Limb (tissue), 2 donors: ENCODE data around the gene CTAGE6.
"Not testable (repeated sequence)": the region's sequence is repeated elsewhere in the genome, so short reads cannot be mapped to it uniquely, and the experiment has no call there.

ENCODE experiments used
- DNase-seq, 2 donors: peaks; one replicate each; pipeline ENCODE4 v3.0.0-alpha.2; 2016; ENCODE audit errors: extremely low spot score in 2 of 2

Gene CTAGE6, protein sequence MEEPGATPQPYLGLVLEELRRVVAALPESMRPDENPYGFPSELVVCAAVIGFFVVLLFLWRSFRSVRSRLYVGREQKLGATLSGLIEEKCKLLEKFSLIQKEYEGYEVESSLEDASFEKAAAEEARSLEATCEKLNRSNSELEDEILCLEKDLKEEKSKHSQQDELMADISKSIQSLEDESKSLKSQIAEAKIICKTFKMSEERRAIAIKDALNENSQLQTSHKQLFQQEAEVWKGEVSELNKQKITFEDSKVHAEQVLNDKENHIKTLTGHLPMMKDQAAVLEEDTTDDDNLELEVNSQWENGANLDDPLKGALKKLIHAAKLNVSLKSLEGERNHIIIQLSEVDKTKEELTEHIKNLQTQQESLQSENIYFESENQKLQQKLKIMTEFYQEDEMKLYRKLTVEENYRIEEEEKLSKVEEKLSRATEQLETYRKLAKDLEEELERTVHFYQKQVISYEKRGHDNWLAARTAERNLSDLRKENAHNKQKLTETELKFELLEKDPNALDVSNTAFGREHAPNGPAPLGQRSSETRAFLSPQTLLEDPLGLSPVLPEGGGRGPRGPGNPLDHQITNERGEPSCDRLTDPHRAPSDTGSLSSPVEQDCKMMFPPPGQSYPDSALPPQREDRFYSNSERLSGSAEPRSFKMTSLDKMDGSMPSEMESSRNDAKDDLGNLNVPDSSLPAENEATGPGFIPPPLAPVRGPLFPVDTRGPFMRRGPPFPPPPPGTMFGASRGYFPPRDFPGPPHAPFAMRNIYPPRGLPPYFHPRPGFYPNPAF

DNA sequence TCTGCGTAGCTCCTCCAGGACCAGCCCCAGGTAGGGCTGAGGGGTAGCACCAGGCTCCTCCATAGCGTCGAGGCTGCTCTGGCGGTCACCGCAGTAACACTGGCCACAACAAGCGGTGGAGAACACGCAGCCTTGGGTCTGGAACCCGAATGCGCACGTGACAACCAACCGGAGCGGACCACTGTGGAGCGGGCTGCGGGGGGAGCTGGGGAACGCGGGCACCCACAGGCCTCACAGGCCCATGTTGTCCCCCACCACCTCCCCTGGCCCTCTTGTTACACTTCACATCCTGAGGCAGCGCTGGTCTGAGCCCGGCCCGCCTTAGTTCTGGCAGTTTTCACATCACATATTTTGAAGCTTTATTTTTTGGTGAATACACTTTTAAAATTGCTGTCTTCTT is at the start of gene CTAGE6:
CTAGE6 (minus strand) TSS at position 101 of the 400 bp plus-strand sequence; CDS start at position 63, 38 bp downstream.
- not testable (repeated sequence) for DNase-seq

DNA sequence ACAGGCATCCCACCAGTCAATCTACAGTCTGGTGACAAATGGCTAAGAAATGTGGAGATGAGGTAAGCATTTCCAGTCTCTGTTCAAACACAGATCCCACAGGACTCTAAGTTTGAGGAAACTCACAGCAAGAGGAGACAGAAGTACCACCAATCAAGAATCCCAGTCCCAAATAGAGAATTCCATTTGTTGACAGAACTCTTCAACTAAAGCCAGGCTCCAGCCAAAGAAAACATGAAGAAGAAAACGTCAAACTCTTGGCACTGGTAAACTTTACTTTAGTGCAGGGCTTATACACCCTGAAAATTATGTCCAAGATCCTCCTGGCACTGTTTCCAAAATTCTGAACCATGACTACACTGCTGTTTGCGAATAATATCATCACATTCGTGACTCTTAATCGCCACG is 49.2 kb upstream of the CTAGE6 start:
- not testable (repeated sequence) for DNase-seq

DNA sequence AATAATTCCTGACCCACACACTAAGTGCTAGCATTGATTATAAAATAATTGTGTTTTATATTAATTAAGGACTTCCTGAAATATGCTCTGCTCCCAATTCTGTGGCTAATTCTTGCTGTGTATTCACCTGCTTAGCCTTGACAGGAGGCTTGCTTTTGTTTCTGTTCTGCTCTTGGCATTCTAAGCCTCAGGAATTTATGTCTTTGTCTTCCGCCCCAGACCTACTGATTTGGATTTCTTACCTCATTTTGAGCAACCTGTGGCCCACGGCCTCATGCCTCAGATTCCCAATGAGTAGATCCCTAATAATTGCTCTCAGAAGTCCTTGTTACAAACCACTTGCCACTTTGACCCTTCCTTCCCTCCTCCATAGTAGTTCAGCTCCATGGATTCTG is 40.4 kb upstream of the CTAGE6 start:
- not testable (repeated sequence) for DNase-seq

DNA sequence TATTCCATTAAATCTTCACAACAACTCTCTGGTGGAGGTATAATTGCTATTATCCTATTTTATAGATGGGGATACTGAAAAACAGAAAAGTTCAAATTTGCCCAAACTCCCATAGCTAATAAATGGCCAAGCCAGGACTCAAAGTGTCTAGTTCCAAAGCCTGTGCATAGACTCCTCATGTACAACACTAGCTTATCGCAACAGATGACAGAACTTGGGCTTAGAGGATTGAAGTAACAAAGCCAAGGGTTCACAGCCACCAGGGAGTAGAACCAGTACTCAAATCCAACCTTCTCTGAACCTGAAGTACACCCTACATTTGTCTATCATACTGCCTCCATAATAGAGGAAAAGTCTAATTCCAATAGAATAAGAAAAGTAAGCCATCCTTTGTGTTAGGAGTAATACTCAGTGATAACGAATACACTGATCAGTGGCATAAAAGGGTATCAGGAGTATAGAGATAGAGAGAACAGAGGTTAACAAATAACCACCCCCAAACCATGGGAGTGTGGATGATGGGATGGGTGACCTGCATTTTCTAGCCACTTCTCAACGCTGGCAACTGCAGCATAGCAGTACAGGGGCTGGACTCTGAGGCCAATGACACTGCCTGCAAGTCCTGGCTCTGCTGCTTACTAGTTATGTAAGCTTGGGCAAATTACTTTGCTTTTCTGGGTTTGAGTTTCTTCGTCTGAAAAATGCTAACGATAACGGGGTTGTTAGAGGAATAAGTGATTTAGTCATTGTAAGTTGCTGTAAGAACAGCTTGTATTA is 39.8 kb upstream of the CTAGE6 start:
- DNase-seq: not testable (repeated sequence)

DNA sequence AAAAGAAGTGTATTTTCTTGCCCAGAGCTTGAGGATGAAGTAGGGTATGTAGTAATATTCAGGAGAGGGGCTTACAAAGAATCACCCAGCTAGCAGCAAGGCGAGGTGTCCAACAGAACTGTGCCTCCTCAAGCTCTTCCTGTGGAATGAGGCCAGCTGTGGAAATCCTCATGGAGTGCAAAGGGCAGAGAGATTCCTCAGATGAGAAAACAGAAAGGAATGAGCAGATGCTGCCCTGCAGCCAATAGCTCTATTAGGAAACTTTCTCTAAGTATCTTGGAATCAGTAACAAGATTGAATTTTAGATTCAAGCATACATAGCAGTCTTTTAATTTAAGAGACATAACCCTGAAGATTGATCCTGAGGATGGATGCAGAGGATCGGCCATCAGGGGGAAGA is 38.2 kb upstream of the CTAGE6 start:
- not testable (repeated sequence) for DNase-seq

DNA sequence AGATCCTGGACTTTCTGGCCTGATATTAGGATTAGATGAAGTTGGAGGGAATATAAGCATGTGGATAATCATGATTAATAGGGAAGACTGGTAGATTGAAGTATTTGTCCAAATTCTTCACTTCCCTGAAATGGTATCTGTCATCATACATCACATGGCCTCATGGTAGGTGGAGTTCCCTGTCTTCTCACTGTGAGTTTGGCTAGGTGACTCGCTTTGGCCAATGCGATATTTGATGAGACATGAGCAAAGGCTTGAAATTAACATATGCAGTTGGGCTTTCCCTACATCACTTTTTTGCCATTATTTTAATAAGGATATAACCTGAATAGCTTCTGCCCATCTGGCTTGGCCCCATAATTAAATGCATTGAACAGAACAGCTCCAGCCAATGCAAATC is 35.1 kb upstream of the CTAGE6 start:
- not testable (repeated sequence) for DNase-seq

DNA sequence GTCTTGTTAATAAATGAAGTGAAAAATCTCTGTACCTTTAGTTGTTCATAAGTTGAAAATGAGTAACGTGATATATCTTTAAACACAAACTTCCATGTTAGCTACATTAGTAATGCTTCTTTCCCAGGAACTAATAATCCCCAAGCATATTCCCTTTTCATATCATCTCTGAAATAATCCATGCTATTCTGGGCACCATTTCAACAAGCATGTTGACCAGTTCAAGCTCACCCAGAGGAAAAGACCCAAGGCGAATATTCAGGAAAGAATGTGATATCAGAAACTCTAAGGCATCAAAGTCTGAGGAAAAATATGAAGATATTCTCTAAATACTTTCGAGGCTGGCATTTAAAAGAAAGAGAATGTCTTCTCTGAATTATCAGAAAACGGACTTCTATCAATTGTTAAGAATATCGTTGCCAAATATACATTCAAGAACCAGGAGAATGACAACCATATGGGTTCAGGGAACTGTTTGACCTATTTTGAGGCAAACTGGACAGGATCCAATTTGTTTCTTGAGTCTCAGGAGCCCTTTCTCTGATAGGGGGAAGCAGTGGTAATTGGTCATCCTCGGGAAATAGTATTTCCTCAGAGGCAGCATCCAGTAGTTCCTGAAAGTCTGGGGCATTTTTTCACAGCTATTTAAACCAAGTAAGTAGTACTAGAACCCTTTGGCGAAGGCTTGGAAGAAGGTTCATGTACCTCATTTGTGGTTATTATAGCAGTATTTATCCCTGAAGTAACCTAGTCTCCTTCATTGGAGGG is 28.1 kb upstream of the CTAGE6 start:
- DNase-seq: not testable (repeated sequence)

DNA sequence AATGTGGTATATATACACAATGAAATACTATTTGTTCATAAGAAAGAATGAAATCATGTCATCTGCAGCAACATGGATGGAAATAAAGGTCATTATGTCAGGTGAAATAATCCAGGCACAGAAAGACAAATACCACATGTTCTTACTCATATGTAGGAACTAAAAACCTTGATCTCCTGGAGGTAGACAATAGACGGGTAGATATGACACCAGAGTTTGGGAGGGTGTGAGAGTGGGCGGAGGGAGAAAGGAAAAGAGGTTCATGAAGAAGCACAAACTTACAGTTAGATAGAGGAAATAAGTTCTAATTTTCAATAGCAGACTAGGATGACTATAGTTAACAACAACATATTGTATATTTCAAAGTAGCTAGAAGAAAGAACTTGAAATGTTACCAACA is 22.1 kb upstream of the CTAGE6 start:
- DNase-seq: not testable (repeated sequence)

DNA sequence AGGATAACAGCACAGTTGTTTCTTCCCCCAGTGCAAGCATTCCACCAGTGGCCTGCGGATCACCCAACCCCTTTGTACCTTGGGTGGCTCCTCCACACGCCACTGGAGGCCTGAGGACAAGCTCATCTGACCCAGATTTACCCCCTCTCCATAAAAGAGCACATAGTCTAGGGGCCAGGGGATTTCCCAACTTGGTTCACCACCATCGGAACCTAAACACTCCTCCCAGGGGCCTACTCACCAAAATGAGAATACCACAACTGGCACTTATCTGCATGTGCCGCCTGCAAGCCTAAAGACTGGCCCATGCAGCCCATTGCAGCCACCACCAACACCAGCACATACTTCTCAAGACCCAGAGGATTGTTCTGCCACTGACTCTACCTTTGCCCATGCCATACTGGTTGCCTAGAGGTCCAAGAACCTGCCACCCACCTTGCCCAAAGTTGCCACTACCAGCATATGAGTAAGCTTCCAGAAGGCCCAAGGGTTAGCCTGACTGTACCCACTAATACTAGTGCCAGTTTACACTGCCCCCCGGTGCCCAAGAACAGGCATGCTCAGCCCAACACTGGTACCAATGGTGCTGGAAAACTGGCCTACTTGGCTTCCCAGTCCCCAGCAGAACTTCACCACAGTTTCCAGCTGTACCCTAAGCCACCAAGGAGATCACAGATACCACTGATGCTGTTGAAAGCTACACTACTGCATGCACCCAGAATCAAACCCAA is 15.4 kb upstream of the CTAGE6 start:
- not testable (repeated sequence) for DNase-seq

DNA sequence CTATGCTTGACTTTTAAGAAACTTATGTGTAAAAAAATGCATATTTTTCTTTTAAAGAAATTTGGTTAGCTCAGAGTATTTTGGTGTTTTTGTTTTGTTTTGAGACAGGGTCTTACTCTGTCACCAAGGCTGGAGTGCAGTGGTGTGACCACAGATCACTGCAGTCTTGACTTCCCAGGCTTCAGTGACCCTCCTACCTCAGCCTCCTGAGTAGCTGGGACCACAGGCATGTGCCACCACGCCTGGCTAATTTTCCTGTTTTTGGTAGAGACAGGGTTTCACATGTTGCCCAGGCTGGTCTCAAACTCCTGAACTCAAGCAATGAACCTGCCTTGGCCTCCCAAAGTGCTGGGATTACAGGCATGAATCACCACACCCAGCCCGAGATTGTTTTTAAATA is 10.0 kb upstream of the CTAGE6 start:
- not testable (repeated sequence) for DNase-seq

DNA sequence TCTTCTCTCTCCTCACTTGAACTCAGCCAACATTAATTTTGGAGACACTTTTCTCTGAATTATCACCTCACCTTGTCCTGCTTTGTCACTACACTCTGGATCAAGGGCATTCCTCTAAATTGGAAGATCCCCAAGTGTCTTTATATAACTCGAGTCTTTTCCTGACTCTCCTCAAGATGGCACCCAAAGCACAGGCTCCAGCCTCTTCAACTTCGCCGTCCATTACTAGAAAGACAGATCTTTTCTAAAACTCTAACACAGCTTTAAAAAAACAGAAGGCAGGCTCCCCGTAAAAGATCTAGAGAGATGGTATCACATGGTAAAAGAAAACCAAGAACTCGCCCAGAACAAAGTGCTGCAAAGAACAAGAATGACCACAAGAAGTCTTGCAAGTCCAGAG is 8.2 kb upstream of the CTAGE6 start:
- DNase-seq: not testable (repeated sequence)

DNA sequence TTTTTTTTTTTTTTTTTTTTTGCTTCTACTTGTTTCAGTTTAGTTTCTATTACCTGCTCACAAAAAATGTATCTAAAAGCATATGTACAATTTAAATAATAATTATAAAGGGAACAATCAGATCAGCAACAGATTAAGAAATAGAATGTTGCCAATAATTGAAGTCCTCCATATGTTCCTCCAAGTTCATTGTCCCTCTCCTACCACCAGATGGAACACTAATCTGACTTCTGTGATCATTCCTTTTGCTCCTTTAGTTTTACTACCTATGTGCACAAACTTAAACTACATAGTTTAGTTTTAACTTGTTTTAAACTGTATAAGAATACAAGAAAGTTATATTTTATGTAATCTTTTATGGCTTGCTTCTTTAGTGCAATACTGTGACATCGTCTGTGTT is 5.6 kb upstream of the CTAGE6 start:
- not testable (repeated sequence) for DNase-seq

DNA sequence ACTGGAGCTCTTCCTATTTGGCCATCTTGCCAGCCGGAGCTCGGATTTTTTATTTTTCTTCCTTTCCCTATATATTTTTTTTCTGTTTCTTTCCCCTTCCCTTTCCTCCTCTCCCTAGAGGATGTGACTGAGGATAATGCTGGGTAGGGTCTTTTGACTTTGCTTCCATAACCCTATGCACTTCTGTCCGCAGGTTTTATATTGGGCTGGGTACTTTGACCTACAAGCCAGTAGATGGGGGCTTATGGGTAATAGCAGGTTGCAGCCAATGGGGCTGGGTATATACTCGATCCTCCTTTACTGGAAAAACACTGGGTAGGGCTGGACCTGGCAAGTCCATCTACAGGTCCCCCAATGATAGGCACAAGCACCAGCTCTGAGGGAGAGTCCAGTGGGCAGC is 12.2 kb downstream of the CTAGE6 start:
- DNase-seq: not testable (repeated sequence)

DNA sequence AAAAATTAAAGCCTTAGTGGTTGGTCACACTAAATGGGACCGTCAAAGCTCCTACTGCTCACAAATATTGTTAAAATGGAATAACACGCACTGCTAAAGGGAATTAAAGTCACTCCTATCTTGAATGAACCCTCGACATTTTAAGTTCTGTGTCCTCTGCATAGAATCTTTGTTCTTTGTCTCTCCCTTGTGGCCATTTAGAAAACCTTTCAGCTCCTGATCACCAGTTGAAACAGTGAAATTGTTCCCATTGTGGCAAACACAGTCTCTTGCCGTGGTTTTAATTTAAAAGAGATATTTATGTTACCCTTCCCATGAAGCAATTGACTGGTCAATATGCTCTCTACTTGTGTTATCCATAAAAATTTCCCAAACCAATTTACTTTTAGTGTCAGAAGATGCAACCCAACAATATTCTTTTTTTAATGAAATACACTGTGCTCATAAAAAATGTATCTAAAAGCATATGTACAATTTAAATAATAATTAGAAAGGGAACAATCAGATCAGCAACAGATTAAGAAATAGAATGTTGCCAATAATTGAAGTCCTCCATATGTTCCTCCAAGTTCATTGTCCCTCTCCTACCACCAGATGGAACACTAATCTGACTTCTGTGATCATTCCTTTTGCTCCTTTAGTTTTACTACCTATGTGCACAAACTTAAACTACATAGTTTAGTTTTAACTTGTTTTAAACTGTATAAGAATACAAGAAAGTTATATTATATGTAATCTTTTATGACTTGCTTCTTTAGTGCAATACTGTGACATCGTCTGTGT is 20.3 kb downstream of the CTAGE6 start:
- peak in 1 of 2 donors; percentile 15 for DNase-seq

DNA sequence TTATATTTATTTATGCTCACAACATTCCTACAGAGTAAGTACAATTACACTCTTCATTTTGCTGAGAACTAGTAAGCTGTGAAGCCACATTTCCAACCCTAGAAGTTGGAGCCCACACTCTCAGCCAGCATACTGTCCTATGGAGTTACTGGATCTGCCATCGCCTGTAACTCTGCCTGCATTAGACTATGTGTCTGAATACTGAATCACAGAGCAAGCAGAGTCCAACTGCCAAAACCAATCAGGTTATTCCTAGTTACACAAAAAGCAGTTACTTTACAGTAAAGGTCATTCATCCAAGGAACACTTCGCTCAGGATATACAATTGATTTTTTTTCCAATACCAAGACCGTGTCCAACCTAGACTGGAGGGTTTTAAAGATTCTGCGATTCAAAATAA is 21.5 kb downstream of the CTAGE6 start:
- no peak for DNase-seq

DNA sequence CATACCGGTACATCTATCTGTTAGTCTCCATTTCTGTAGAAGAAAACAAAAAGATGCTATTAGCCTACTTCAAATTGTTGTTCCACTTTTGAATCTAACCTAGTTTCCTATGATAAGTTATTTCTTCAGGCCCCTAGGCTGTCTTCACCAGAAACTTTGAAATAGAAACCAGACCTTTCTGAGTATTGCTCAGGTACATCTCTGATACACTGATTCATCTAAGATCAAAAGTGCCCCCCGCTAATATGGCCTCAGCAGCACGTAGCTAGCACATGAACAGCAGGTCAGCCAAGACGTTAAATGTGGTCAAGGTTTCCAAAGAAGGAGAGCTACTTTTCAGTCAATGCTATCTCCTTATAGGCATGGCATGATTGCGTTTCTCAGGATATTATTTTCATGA is 23.6 kb downstream of the CTAGE6 start:
- no peak for DNase-seq

DNA sequence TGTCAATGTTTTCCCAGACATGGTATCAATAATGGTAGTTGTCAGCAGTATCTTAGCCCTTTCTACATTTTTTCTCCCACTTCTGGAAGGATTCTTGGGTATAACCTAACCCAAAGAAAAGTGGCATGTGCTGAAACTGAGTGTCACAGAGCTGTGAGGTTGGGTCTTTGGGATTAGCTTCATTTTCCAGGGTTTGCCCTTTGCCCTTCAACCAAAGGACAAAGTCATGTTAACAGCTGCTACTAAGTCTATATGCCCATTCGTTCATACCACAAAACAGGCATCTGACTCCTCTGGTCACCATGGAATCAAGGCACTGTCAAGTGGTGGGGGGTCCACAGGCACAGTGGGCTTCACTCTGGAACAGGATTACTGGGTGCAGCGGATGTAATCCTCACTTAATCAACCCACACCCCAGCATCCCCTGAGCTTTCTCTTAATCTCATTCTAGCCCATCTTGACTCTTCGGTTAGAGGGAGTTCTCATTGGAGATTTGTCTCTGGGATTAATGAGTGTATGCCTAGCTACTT is 29.1 kb downstream of the CTAGE6 start:
- DNase-seq: no peak

DNA sequence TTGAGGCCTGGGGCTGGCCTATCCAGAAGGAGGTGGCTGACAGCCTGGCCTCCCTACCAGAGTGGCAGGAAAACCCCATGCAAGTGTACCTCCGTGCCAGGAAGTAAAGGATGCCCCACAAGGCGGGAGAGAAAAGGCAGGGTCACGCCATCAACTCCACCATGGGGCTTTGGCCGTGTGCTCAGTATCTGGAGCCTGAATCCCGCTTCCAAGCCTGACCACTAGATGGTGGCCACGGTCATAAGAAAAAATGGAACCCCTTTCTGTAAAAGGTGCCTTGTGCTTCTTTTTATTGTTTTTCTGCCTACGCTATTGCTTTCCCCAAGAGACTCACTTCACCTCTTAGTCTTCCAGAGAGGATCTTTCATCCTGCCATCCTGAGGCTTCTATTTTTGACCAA is 29.9 kb downstream of the CTAGE6 start:
- not testable (repeated sequence) for DNase-seq

DNA sequence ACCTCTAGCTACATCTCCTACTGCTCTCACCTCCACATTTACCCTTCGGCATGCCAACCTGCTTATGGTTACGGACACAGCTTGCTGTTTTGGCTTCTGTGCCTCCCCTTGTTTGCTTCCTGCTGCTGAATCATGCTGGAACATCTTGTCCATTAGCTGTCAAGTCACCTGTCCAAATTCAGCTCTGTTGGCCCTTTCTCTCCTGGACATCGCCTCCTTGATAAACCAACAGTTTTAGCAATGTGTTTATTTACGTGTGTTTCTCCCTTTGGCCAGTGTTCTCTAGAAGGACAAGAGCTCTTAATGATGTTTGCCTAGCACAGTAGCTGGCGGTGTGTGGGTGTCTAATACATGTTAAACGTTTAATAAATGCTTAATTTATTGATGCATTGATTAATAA is 31.4 kb downstream of the CTAGE6 start:
- not testable (repeated sequence) for DNase-seq
